Neural progenitor cell (in vitro differentiated cells): Measurements from ENCODE around the gene RCAN1. TPM values are rescaled to one million over a fixed set of nuclear protein-coding genes. Genes with fewer than 3 reads are reported as not detected.

ENCODE experiments used
- DNase-seq: peaks from one replicate; pipeline ENCODE4 v3.0.0-alpha.2; 2016; ENCODE audit warnings: low spot score
- H2AFZ ChIP-seq: fragments of 200-600 bp; sonication (generic); replicated peaks from 2 replicates; pipeline ENCODE4 v1.6.1; 2016; ENCODE audit warnings: antibody characterized with exemption
- H3F3A ChIP-seq: fragments of 200-600 bp; sonication (generic); 2 replicates; pipeline ENCODE4 v1.6.1; 2016; ENCODE audit warnings: antibody characterized with exemption, low read depth
- H3K27ac ChIP-seq: fragments of 200-600 bp; sonication (generic); 2 replicates; pipeline ENCODE4 v1.5.1; 2016; ENCODE audit warnings: mild to moderate bottlenecking
- H3K27me3 ChIP-seq: fragments of 200-600 bp; sonication (generic); 2 replicates; pipeline ENCODE4 v1.6.1; 2016; ENCODE audit warnings: mild to moderate bottlenecking, moderate library complexity
- H3K36me3 ChIP-seq: fragments of 200-600 bp; sonication (generic); 2 replicates; pipeline ENCODE4 v1.5.1; 2016
- H3K4me1 ChIP-seq: fragments of 200-600 bp; sonication (generic); 2 replicates; pipeline ENCODE4 v1.6.1; 2016; ENCODE audit warnings: mixed run types
- H3K4me2 ChIP-seq: fragments of 200-600 bp; sonication (generic); 2 replicates; pipeline ENCODE4 v1.6.1; 2016
- H3K4me3 ChIP-seq: fragments of 200-600 bp; sonication (generic); 2 replicates; pipeline ENCODE4 v1.5.1; 2016
- H3K79me2 ChIP-seq: fragments of 200-600 bp; sonication (generic); 2 replicates; pipeline ENCODE4 v1.6.1; 2016; ENCODE audit warnings: low read depth
- H3K9ac ChIP-seq: fragments of 200-600 bp; sonication (generic); 2 replicates; pipeline ENCODE4 v1.6.1; 2016
- H3K9me3 ChIP-seq: fragments of 200-600 bp; sonication (generic); 2 replicates; pipeline ENCODE4 v1.5.1; 2016; ENCODE audit warnings: low read depth
- H4K20me1 ChIP-seq: fragments of 200-600 bp; sonication (generic); 2 replicates; pipeline ENCODE4 v1.6.1; 2016; ENCODE audit warnings: low read depth
- H3K27ac Mint-ChIP-seq: 3 replicates; pipeline ENCODE4 v1.8.0; 2021; ENCODE audit warnings: mixed read lengths
- H3K27me3 Mint-ChIP-seq: 2 replicates; pipeline ENCODE4 v1.8.0; 2022; ENCODE audit warnings: low read depth, mild to moderate bottlenecking, inconsistent platforms, moderate library complexity, mixed read lengths; ENCODE audit not compliant: insufficient read depth
- H3K36me3 Mint-ChIP-seq: 3 replicates; pipeline ENCODE4 v1.8.0; 2021; ENCODE audit warnings: mixed read lengths
- H3K4me1 Mint-ChIP-seq: 3 replicates; pipeline ENCODE4 v1.8.0; 2021; ENCODE audit warnings: mixed read lengths
- H3K4me3 Mint-ChIP-seq: 3 replicates; pipeline ENCODE4 v1.8.0; 2021; ENCODE audit warnings: mild to moderate bottlenecking, moderate library complexity, mixed read lengths
- H3K9me3 Mint-ChIP-seq: 3 replicates; pipeline ENCODE4 v1.8.0; 2020; ENCODE audit warnings: mixed read lengths
- CTCF ChIP-seq: fragments of 200-600 bp; sonication (generic); IDR thresholded peaks from 2 replicates; pipeline ENCODE4 v1.5.1; 2017; ENCODE audit warnings: antibody characterized with exemption, mild to moderate bottlenecking
- EZH2 ChIP-seq: fragments of 200-600 bp; sonication (generic); IDR thresholded peaks from 2 replicates; pipeline ENCODE4 v1.6.1; 2017; ENCODE audit warnings: antibody characterized with exemption, mild to moderate bottlenecking, moderate library complexity
- EZH2phosphoT487 ChIP-seq: fragments of 200-600 bp; sonication (generic); IDR thresholded peaks from 2 replicates; pipeline ENCODE4 v1.6.1; 2017; ENCODE audit warnings: antibody characterized with exemption
- total RNA-seq: library from RNA; depleted of rRNA; stranded (reverse); fragments of >200 nt; gene quantifications from 2 replicates; pipeline ENCODE4 v1.2.3, GENCODE V29; 2015; ENCODE audit warnings: low replicate concordance

RCAN1 gene
- total RNA-seq, 1 donor from 2014 or later: 6.9 TPM

GRCh38 chr21:34510148-34511142 is 104.5 kb downstream of the RCAN1 start:
- peak; percentile 82 for DNase-seq
- Mint-ChIP-seq H3K27ac (peak overlapping the region; percentile 15), H3K9me3 (no peaks in the 10 kb centered on the region), H3K36me3 (no peaks in the 10 kb centered on the region), H3K27me3 (peaks cover 2% of the 10 kb centered on the region), H3K4me3 (no peak overlapping the region), H3K4me1 (no peaks in the 10 kb centered on the region)
- Histone ChIP-seq H3K9me3 (no peaks in the 10 kb centered on the region), H3K9ac (no peak overlapping the region), H4K20me1 (no peaks in the 10 kb centered on the region), H3K27me3 (no peaks in the 10 kb centered on the region), H3K36me3 (no peaks in the 10 kb centered on the region), H3F3A (no peaks in the 10 kb centered on the region), H3K4me2 (no peak overlapping the region), H3K4me1 (peaks cover 16% of the 10 kb centered on the region), H3K79me2 (no peaks in the 10 kb centered on the region), H3K4me3 (no peak overlapping the region), H3K27ac (no peak overlapping the region), H2AFZ (no peak overlapping the region)
- TF ChIP-seq CTCF: peak; percentile 78
- TF ChIP-seq EZH2phosphoT487: no peak
- TF ChIP-seq EZH2: no peak

- Mint-ChIP-seq H3K27me3 (peaks cover 2% of the 10 kb centered on the region), H3K36me3 (no peaks in the 10 kb centered on the region), H3K27ac (no peak overlapping the region), H3K4me3 (no peak overlapping the region), H3K4me1 (no peaks in the 10 kb centered on the region), H3K9me3 (peaks cover 3% of the 10 kb centered on the region)
- Histone ChIP-seq H3K4me2 (no peak overlapping the region), H3K4me1 (peaks cover 13% of the 10 kb centered on the region), H3K36me3 (no peaks in the 10 kb centered on the region), H2AFZ (no peak overlapping the region), H3K27ac (no peak overlapping the region), H3F3A (no peaks in the 10 kb centered on the region), H3K79me2 (no peaks in the 10 kb centered on the region), H3K9ac (no peak overlapping the region), H3K4me3 (no peak overlapping the region), H3K9me3 (no peaks in the 10 kb centered on the region), H3K27me3 (no peaks in the 10 kb centered on the region), H4K20me1 (no peaks in the 10 kb centered on the region)
- no peak for TF ChIP-seq EZH2phosphoT487
- no peak for TF ChIP-seq EZH2
- DNase-seq: no peak
Observed at GRCh38 chr21:34509151-34509550, 105.8 kb downstream of the RCAN1 start.

- Mint-ChIP-seq H3K4me1 (no peaks in the 10 kb centered on the region), H3K4me3 (no peak overlapping the region), H3K36me3 (no peaks in the 10 kb centered on the region), H3K27ac (no peak overlapping the region), H3K9me3 (peaks cover 3% of the 10 kb centered on the region), H3K27me3 (peaks cover 2% of the 10 kb centered on the region)
- H3K27me3 ChIP-seq: no peaks in the 10 kb centered on the region
- no peak overlapping the region for H2AFZ ChIP-seq
- no peaks in the 10 kb centered on the region for H3K9me3 ChIP-seq
- H3K4me3 ChIP-seq: no peak overlapping the region
- H4K20me1 ChIP-seq: no peaks in the 10 kb centered on the region
- no peaks in the 10 kb centered on the region for H3K4me1 ChIP-seq
- H3K4me2 ChIP-seq: no peak overlapping the region
- H3K79me2 ChIP-seq: no peaks in the 10 kb centered on the region
- H3F3A ChIP-seq: no peaks in the 10 kb centered on the region
- no peak overlapping the region for H3K27ac ChIP-seq
- TF ChIP-seq CTCF (no peak), EZH2phosphoT487 (no peak), EZH2 (no peak)
- no peak overlapping the region for H3K9ac ChIP-seq
- no peak for DNase-seq
- H3K36me3 ChIP-seq: no peaks in the 10 kb centered on the region
Observed at GRCh38 chr21:34504595-34504994, 110.3 kb downstream of the RCAN1 start.
